Spleen (tissue), 11 donors: ENCODE results near the gene RARS1. TPM values are rescaled to one million over a fixed set of nuclear protein-coding genes. Genes with fewer than 3 reads are reported as not detected.

Source experiments
- DNase-seq: peaks from one replicate; pipeline ENCODE4 v3.0.0-alpha.2; 2020
- H3K27ac ChIP-seq, 8 donors: fragments of 200-600 bp; sonication (generic) in 7 of 8; 1 replicate in 4 of 8; 2 replicates in 4 of 8; pipeline versions ENCODE4 v1.5.0 to v1.8.0; 2016 to 2021; ENCODE audit warnings: inconsistent platforms in 4 of 8, mild to moderate bottlenecking in 4 of 8, moderate library complexity in 1 of 8
- H3K27me3 ChIP-seq, 7 donors: fragments of 200-600 bp; sonication (generic) in 6 of 7; replicated peaks in 1 of 7; 1 replicate in 4 of 7; 2 replicates in 3 of 7; pipeline versions ENCODE4 v1.5.0 to v1.8.0; 2016 to 2021; ENCODE audit warnings: inconsistent platforms in 3 of 7, mild to moderate bottlenecking in 1 of 7
- H3K36me3 ChIP-seq, 6 donors: fragments of 200-600 bp; sonication (generic) in 5 of 6; 1 replicate in 4 of 6; 2 replicates in 2 of 6; pipeline versions ENCODE4 v1.5.0 to v1.8.0; 2016 to 2021; ENCODE audit warnings: inconsistent platforms in 2 of 6
- H3K4me1 ChIP-seq, 6 donors: fragments of 200-600 bp; sonication (generic) in 5 of 6; 1 replicate in 3 of 6; 2 replicates in 3 of 6; pipeline versions ENCODE4 v1.5.0 to v1.8.0; 2016 to 2021; ENCODE audit warnings: inconsistent platforms in 3 of 6
- H3K4me3 ChIP-seq, 8 donors: fragments of 200-600 bp; sonication (generic) in 7 of 8; 1 replicate in 4 of 8; 2 replicates in 4 of 8; pipeline versions ENCODE4 v1.5.0 to v1.8.0; 2016 to 2021; ENCODE audit warnings: inconsistent platforms in 4 of 8, mild to moderate bottlenecking in 4 of 8, moderate library complexity in 2 of 8
- H3K9me3 ChIP-seq, 8 donors: fragments of 200-600 bp; sonication (generic) in 7 of 8; 1 replicate in 4 of 8; 2 replicates in 4 of 8; pipeline versions ENCODE4 v1.5.0 to v1.8.0; 2016 to 2021; ENCODE audit warnings: inconsistent platforms in 4 of 8
- CTCF ChIP-seq, 11 experiments: fragments of 200-600 bp in 7 of 11; fragments of 450-650 bp in 4 of 11; sonication (generic) in 4 of 11; IDR thresholded peaks in 8 of 11; conservative IDR thresholded peaks in 3 of 11; 1 replicate in 7 of 11; 2 replicates in 4 of 11; pipeline versions ENCODE4 v1.4.0 to v1.8.0; 2016 to 2021; ENCODE audit warnings: antibody characterized with exemption in 11 of 11, inconsistent platforms in 4 of 11, mild to moderate bottlenecking in 1 of 11
- POLR2A ChIP-seq, 3 donors: fragments of 450-650 bp; IDR thresholded peaks; one replicate each; pipeline ENCODE4 v1.5.1; 2017; ENCODE audit warnings: antibody characterized with exemption in 3 of 3, mild to moderate bottlenecking in 1 of 3
- POLR2AphosphoS5 ChIP-seq, 3 donors: sonication (generic); formaldehyde crosslinking; IDR thresholded peaks; one replicate each; pipeline ENCODE4 v1.5.1; 2017; ENCODE audit warnings: antibody characterized with exemption in 3 of 3
- WGBS, 5 donors: extraction: QIAGEN DNeasy Blood & Tissue Kit in 3 of 5; methylation state at CpG; one replicate each; pipeline versions ENCODE4 v1.1.5 to v1.1.7; 2013 to 2018; 5-methylcytosine and 5-hydroxymethylcytosine counted together
- intact Hi-C: fragments of 100-400 bp; cut with DNase I; formaldehyde crosslinking; loops from one replicate; pipeline ENCODE4 v1.15.0; 2023; ENCODE audit warnings: low total_unique reads
- polyA plus RNA-seq, 3 donors: library from polyadenylated mRNA; stranded (reverse); fragments of 200-250 nt; gene quantifications; one replicate each; pipeline ENCODE4 v1.2.1, GENCODE V29; 2013
- total RNA-seq, 7 donors: library from RNA; depleted of rRNA in 3 of 7; stranded (reverse); fragments of >200 nt in 3 of 7; fragmentation: NEBNext Ultra II Directional in 4 of 7; extraction: Animal tissue kit (Norgen Biotek cat#: 25700) in 4 of 7; gene quantifications; one replicate each; pipeline versions ENCODE4 v1.1.0 to v1.2.1, GENCODE V29; 2016 to 2021
- donor health status: healthy with polysubstance abuse.
- donor health status: DM: no; HTN: no; CAD: no; lungs with moderate emphysema.
- donor health status: DM: no; HTN: no; CAD: no.
- donor health status: Bipolar disorder and iron deficiency.
- donor health status: healthy.
- donor health status: DM: no; HTN: no; CAD: no.
- donor health status: DM: yes; HTN: yes; CAD: no.

RARS1 gene
- total and polyA plus RNA-seq, 10 donors = 24.2 to 75.5 (median 60.2) TPM

- TF ChIP-seq POLR2AphosphoS5 (IDR thresholded peaks at IDR 0.05) = no peak
- TF ChIP-seq CTCF (IDR thresholded peaks at IDR 0.05 in 8 of 11, conservative IDR thresholded peaks at IDR 0.05 in 3 of 11) = no peak
- TF ChIP-seq POLR2A (IDR thresholded peaks at IDR 0.05) = no peak
- 89 to 96% (median 90%) methylated on average over 3 of the region's 3 CpGs for WGBS, 5 donors
- DNase-seq = no peak
Observed at GRCh38 chr5:168451565-168451964, 34.7 kb upstream of the RARS1 start.

GRCh38 chr5:168455201-168455600, 31.1 kb upstream of the RARS1 start:
- H3K4me1 ChIP-seq = no peaks in the 10 kb centered on the region
- intact Hi-C loops = no loop called here
- peak; percentile 55 for DNase-seq
- H3K9me3 ChIP-seq = peaks cover 0 to 10% (median 0%) of the 10 kb centered on the region in 8 donors
- no peaks in the 10 kb centered on the region for H3K27me3 ChIP-seq
- no peak overlapping the region for H3K4me3 ChIP-seq
- H3K36me3 ChIP-seq = no peaks in the 10 kb centered on the region
- no peak overlapping the region for H3K27ac ChIP-seq
- TF ChIP-seq CTCF (IDR thresholded peaks at IDR 0.05 in 8 of 11, conservative IDR thresholded peaks at IDR 0.05 in 3 of 11) (no peak), POLR2AphosphoS5 (IDR thresholded peaks at IDR 0.05) (no peak), POLR2A (IDR thresholded peaks at IDR 0.05) (no peak)
- WGBS, 5 donors = 90 to 95% (median 91%) methylated on average over 12 of the region's 12 CpGs

More at GRCh38 chr5:168451565-168451964, 34.7 kb upstream of the RARS1 start:
- no peaks in the 10 kb centered on the region for H3K4me1 ChIP-seq
- H3K4me3 ChIP-seq = no peak overlapping the region
- H3K27ac ChIP-seq = no peak overlapping the region
- intact Hi-C loops = no loop called here
- no peaks in the 10 kb centered on the region for H3K36me3 ChIP-seq
- H3K9me3 ChIP-seq = no peaks in the 10 kb centered on the region
- H3K27me3 ChIP-seq = no peaks in the 10 kb centered on the region

DNA sequence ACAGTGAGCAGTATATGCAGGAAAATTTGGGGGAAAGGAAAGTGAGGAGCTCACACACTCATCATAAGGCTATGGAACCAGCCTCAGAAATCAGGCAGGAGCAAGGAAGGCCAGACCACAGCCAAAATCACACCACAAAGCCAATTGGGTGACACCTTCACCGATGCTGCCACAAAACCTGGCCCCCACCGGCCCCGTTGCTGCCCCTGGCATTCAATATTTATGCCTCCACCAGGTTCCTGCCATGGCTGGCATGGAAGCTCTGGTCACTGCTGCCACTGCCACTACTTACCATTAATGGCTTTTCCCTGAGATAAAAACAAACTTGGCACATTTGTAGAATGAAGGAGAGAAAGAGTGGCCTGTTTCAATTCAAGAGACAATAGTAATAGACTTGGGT, 28.7 kb upstream of the RARS1 start:
- intact Hi-C loops = no loop called here
- 86 to 95% (median 90%) methylated on average over 3 of the region's 3 CpGs for WGBS, 5 donors
- H3K36me3 ChIP-seq = no peaks in the 10 kb centered on the region

DNA sequence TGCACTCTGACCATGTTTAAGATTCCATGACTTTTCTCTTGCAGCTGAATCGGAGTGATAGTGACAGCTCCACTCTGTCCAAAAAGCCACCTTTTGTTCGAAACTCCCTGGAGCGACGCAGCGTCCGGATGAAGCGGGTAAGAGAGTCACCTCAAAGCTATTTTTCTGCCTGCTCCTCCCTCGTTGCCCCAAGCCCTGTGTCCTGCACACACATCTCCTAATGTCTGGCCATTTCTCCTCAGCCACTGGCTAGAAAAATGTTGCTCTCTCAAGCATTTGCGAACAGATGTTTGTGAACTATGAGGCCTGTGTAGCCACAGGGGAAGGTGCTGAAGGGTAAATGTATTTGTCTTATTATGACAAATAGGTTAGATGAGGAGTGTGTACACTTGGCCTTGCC, 25.7 kb upstream of the RARS1 start:
- no peaks in the 10 kb centered on the region for H3K4me1 ChIP-seq
- WGBS, 5 donors = 86 to 95% (median 93%) methylated on average over 9 of the region's 9 CpGs
- H3K4me3 ChIP-seq = no peak overlapping the region
- intact Hi-C loops = no loop called here
- TF ChIP-seq CTCF (IDR thresholded peaks at IDR 0.05 in 8 of 11, conservative IDR thresholded peaks at IDR 0.05 in 3 of 11) (no peak), POLR2AphosphoS5 (IDR thresholded peaks at IDR 0.05) (no peak), POLR2A (IDR thresholded peaks at IDR 0.05) (no peak)
- DNase-seq = peak; percentile 32
- H3K27ac ChIP-seq = no peak overlapping the region
- no peaks in the 10 kb centered on the region for H3K27me3 ChIP-seq
- no peaks in the 10 kb centered on the region for H3K36me3 ChIP-seq
- H3K9me3 ChIP-seq = peaks cover 0 to 10% (median 0%) of the 10 kb centered on the region in 8 donors

More for the DNA sequence above, 28.7 kb upstream of the RARS1 start:
- H3K9me3 ChIP-seq = peaks cover 0 to 10% (median 0%) of the 10 kb centered on the region in 8 donors
- H3K4me3 ChIP-seq = no peak overlapping the region
- H3K27ac ChIP-seq = no peak overlapping the region
- H3K27me3 ChIP-seq = no peaks in the 10 kb centered on the region
- peak; percentile 56 for DNase-seq
- H3K4me1 ChIP-seq = no peaks in the 10 kb centered on the region
- no peak for TF ChIP-seq POLR2AphosphoS5 (IDR thresholded peaks at IDR 0.05)
- no peak for TF ChIP-seq POLR2A (IDR thresholded peaks at IDR 0.05)
- no peak for TF ChIP-seq CTCF (IDR thresholded peaks at IDR 0.05 in 8 of 11, conservative IDR thresholded peaks at IDR 0.05 in 3 of 11)
